HepG2 (cell line): ENCODE measurements around the gene SMIM36. TPM values are rescaled to one million over a fixed set of nuclear protein-coding genes. Genes with fewer than 3 reads are reported as not detected.
"Not testable (repeated sequence)": the region's sequence is repeated elsewhere in the genome, so short reads cannot be mapped to it uniquely, and the experiment has no call there.

Source experiments
- ATAC-seq: fragments of 200-7000 bp; cut with Tn5 transposase; 3 replicates; pipeline ENCODE4 v1.9.1; 2020; ENCODE audit warnings: mild to moderate bottlenecking, moderate library complexity
- BruUV-seq: library from RNA; stranded (reverse); fragments of 400-500 nt; replicated peaks from 2 replicates; lab custom pipeline; 2021; lab: Mats Ljungman, UMichigan
- CTCF ChIA-PET: fragments of 300-600 bp; formaldehyde crosslinking; extraction: SDS; loops from one replicate; lab custom pipeline; 2021; ENCODE audit warnings: low total read pairs, inconsistent platforms, low intra/inter-chr PET ratio; lab: Yijun Ruan, JAX
- POLR2A ChIA-PET: fragments of 350-600 bp; sonication (Branson Sonifier 250); formaldehyde crosslinking; loops from one replicate; lab custom pipeline; 2020; ENCODE audit warnings: antibody characterized with exemption, inconsistent platforms; lab: Yijun Ruan, JAX
- DNase-seq: peaks from one replicate; pipeline ENCODE4 v3.0.0-alpha.2; 2015; ENCODE audit warnings: low spot score
- FAIRE-seq: peaks from 3 replicates; lab custom pipeline; 2011; peaks lifted over from hg19 to GRCh38; lab: Jason Lieb, UNC
- H2AFZ ChIP-seq: one replicate; pipeline ENCODE4 v1.6.1; 2011; ENCODE audit warnings: low read length, inconsistent platforms
- H3K27ac ChIP-seq: fragments of 300-600 bp; 3 replicates; pipeline ENCODE4 v1.8.0; 2011; ENCODE audit warnings: mixed run types, mild to moderate bottlenecking, mixed read lengths, low read length, inconsistent platforms; ENCODE audit not compliant: insufficient read depth; ENCODE audit errors: extremely low read length
- H3K27me3 ChIP-seq, 2 experiments: fragments of 200-600 bp in 1 of 2; 2 replicates in 1 of 2; 3 replicates in 1 of 2; pipeline versions ENCODE4 v1.6.0 to v1.8.0; 2011; ENCODE audit warnings: low read length in 2 of 2, mild to moderate bottlenecking in 2 of 2, moderate library complexity in 2 of 2, inconsistent platforms in 1 of 2; ENCODE audit not compliant: insufficient read depth in 2 of 2, control insufficient read depth in 1 of 2
- H3K36me3 ChIP-seq, 2 experiments: fragments of 200-600 bp in 1 of 2; replicated peaks in 1 of 2; 2 replicates in 1 of 2; 3 replicates in 1 of 2; pipeline versions ENCODE4 v1.5.1 to v1.8.0; 2011; ENCODE audit warnings: low read length in 2 of 2, inconsistent platforms in 1 of 2; ENCODE audit not compliant: insufficient read depth in 2 of 2, control insufficient read depth in 1 of 2
- H3K4me1 ChIP-seq: 2 replicates; pipeline ENCODE4 v1.5.1; 2012; ENCODE audit warnings: low read length, inconsistent platforms; ENCODE audit not compliant: insufficient read depth
- H3K4me2 ChIP-seq: 2 replicates; pipeline ENCODE4 v1.6.0; 2011; ENCODE audit warnings: low read depth, low read length, inconsistent platforms
- H3K4me3 ChIP-seq, 3 experiments: fragments of 200-600 bp in 1 of 3; sonication (generic), shearing (Covaris generic) in 1 of 3; replicated peaks in 1 of 3; 2 replicates each; pipeline ENCODE4 v1.5.1; 2011 to 2016; ENCODE audit warnings: low read length in 3 of 3, inconsistent platforms in 2 of 3, low read depth in 2 of 3, mild to moderate bottlenecking in 2 of 3, control low read depth in 1 of 3, mixed read lengths in 1 of 3; ENCODE audit not compliant: insufficient read depth in 1 of 3
- H3K79me2 ChIP-seq: one replicate; pipeline ENCODE4 v1.6.1; 2011; ENCODE audit warnings: low read length, inconsistent platforms; ENCODE audit not compliant: insufficient read depth
- H3K9ac ChIP-seq: 2 replicates; pipeline ENCODE4 v1.6.0; 2011; ENCODE audit warnings: mild to moderate bottlenecking, low read depth, low read length, inconsistent platforms; ENCODE audit not compliant: insufficient read depth
- H3K9me3 ChIP-seq: 2 replicates; pipeline ENCODE4 v1.5.1; 2012; ENCODE audit warnings: mild to moderate bottlenecking, low read length
- H4K20me1 ChIP-seq: 2 replicates; pipeline ENCODE4 v1.6.0; 2011; ENCODE audit warnings: inconsistent platforms, mild to moderate bottlenecking, low read length, moderate library complexity; ENCODE audit not compliant: insufficient read depth
- FOXA3 ChIP-seq: IDR thresholded peaks from 2 replicates; pipeline ENCODE4 v1.6.1; 2016; ENCODE audit warnings: missing genetic modification reagents, missing compliant biosample characterization
- HDAC1 ChIP-seq: sonication (generic); formaldehyde crosslinking; IDR thresholded peaks from 2 replicates; pipeline ENCODE4 v1.5.1; 2020; ENCODE audit warnings: mild to moderate bottlenecking, missing genetic modification reagents
- NCOA2 ChIP-seq: sonication (generic); formaldehyde crosslinking; IDR thresholded peaks from 2 replicates; pipeline ENCODE4 v1.8.0; 2022; ENCODE audit warnings: inconsistent platforms
- PRDM4 ChIP-seq: sonication (generic); formaldehyde crosslinking; IDR thresholded peaks from 2 replicates; pipeline ENCODE4 v1.9.0; 2021; ENCODE audit warnings: missing genetic modification reagents, borderline replicate concordance
- PRPF4 ChIP-seq: fragments of 200-400 bp; formaldehyde crosslinking; IDR thresholded peaks from 2 replicates; pipeline ENCODE4 v1.6.1; 2016; ENCODE audit warnings: low read length, low read depth; ENCODE audit not compliant: poor library complexity, severe bottlenecking
- RAD21 ChIP-seq: fragments of 450-650 bp; formaldehyde crosslinking; IDR thresholded peaks from 2 replicates; pipeline ENCODE4 v1.5.0; 2020; ENCODE audit warnings: mild to moderate bottlenecking
- ZFP36L1 ChIP-seq: sonication (generic); formaldehyde crosslinking; IDR thresholded peaks from 2 replicates; pipeline ENCODE4 v1.8.0; 2022; ENCODE audit warnings: mild to moderate bottlenecking, missing genetic modification reagents, moderate library complexity
- ZNF124 ChIP-seq: sonication (generic); formaldehyde crosslinking; IDR thresholded peaks from 2 replicates; pipeline ENCODE4 v1.4.0; 2020; ENCODE audit warnings: missing genetic modification reagents
- ZNF33B ChIP-seq: sonication (generic); formaldehyde crosslinking; IDR thresholded peaks from 2 replicates; pipeline ENCODE4 v1.5.1; 2020; ENCODE audit warnings: mild to moderate bottlenecking, missing genetic modification reagents
- ZNF484 ChIP-seq: sonication (generic); formaldehyde crosslinking; IDR thresholded peaks from 2 replicates; pipeline ENCODE4 v1.5.1; 2020; ENCODE audit warnings: mild to moderate bottlenecking, low read depth, missing genetic modification reagents, borderline replicate concordance
- ZNF552 ChIP-seq: sonication (generic); formaldehyde crosslinking; IDR thresholded peaks from 2 replicates; pipeline ENCODE4 v1.9.0; 2022; ENCODE audit warnings: missing genetic modification reagents, mild to moderate bottlenecking, borderline replicate concordance
- ZNF569 ChIP-seq: sonication (generic); formaldehyde crosslinking; IDR thresholded peaks from 2 replicates; pipeline ENCODE4 v1.5.0; 2020; ENCODE audit warnings: mild to moderate bottlenecking, missing genetic modification reagents, moderate library complexity, borderline replicate concordance
- ZNF788 ChIP-seq: sonication (generic); formaldehyde crosslinking; IDR thresholded peaks from 2 replicates; pipeline ENCODE4 v1.5.0; 2020; ENCODE audit warnings: mild to moderate bottlenecking, missing genetic modification reagents, borderline replicate concordance
- WGBS: methylation state at CpG from one replicate; pipeline ENCODE4 v1.1.6; 2017; ENCODE audit warnings: low lambda C conversion rate; 5-methylcytosine and 5-hydroxymethylcytosine counted together
- in situ Hi-C: cut with HindIII; loops from 2 replicates; pipeline ENCODE4 v1.10.0; 2017; ENCODE audit warnings: low pct_unique_long_range_greater_than_20kb; ENCODE audit not compliant: extremely low pct_ligation_motif_present
- intact Hi-C: fragments of 100-400 bp; cut with micrococcal nuclease; formaldehyde crosslinking; loops from one replicate; pipeline ENCODE4 v1.10.0; 2022; ENCODE audit not compliant: unreplicated experiment
- polyA plus RNA-seq, 8 experiments: library from polyadenylated mRNA; depleted of rRNA in 3 of 8; stranded (reverse) in 7 of 8; unstranded in 1 of 8; fragments of >200 nt; fragmentation: Illumina TruSeq in 4 of 8; extraction: Trizol in 4 of 8; gene quantifications; 2 replicates each; pipeline versions ENCODE4 v1.2.1 to v1.2.3, GENCODE V29; 2011 to 2016; ENCODE audit warnings: low read depth in 4 of 8, missing spikeins in 1 of 8, mixed read lengths in 1 of 8; ENCODE audit not compliant: insufficient read depth in 1 of 8
- total RNA-seq, 5 experiments: library from RNA; depleted of rRNA; stranded (reverse); fragments of >200 nt; fragmentation: Illumina TruSeq; extraction: Trizol; gene quantifications; 2 replicates each; pipeline ENCODE4 v1.2.3, GENCODE V29; 2016; ENCODE audit warnings: low read depth in 1 of 5
- TF ChIP-seq, protein P1 (sequence below): IDR thresholded peaks from 2 replicates; pipeline ENCODE4 v1.6.1; 2016; ENCODE audit warnings: missing compliant biosample characterization, missing genetic modification reagents, borderline replicate concordance
- TF ChIP-seq, protein P2 (sequence below): sonication (generic); formaldehyde crosslinking; IDR thresholded peaks from 2 replicates; pipeline ENCODE4 v1.4.0; 2020; ENCODE audit warnings: mild to moderate bottlenecking, low read depth, missing genetic modification reagents

The SMIM36 gene
- total and polyA plus RNA-seq, 2 of the 13 experiments (the other 11 are each of a cell fraction or from before 2014, with no cell fraction given), result not detected

DNA sequence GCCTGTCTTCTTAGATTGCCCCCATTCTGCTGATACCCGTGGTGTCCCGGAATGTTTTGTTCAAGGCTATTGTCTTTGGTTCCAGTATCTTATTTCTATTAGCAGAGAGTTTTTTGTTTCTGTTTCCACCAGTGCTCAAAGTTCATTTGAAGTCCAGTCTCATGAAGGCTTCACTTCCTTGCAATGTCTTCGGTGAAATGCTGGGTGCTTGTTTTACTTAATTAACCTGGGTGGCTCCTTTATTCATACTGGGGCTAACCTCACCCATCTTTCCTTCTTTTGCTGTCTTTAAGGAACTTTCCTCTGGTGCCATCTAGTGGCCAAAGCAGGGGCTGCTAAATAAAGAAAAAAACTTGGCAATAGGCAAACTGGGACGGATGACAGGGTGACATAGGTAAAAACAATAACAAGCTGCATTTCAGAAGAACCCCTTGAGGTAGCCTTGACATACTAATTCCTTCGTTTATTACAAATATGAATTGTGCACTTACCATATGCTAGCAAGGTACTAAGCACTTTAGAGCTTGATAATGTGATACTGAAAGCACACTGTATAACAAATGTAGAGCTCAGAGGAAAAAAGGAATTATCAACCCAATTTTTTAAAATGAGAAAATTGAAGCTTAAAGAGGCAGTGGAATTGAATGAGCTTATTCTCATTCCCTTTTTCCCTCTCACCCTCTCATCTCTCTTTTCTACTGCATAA lies 2.8 kb upstream of the SMIM36 start (continued):
- TF ChIP-seq, protein P1, sequence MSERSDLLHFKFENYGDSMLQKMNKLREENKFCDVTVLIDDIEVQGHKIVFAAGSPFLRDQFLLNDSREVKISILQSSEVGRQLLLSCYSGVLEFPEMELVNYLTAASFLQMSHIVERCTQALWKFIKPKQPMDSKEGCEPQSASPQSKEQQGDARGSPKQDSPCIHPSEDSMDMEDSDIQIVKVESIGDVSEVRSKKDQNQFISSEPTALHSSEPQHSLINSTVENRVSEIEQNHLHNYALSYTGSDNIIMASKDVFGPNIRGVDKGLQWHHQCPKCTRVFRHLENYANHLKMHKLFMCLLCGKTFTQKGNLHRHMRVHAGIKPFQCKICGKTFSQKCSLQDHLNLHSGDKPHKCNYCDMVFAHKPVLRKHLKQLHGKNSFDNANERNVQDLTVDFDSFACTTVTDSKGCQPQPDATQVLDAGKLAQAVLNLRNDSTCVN (CRISPR knock-in tag), result no peak
- TF ChIP-seq ZNF124 (CRISPR knock-in tag) (0 out of 2 replicates have a peak, but pooled peaks have one; percentile 8), ZNF552 (no peak), ZNF33B (CRISPR knock-in tag) (no peak), ZNF788 (no peak), ZNF484 (CRISPR knock-in tag) (no peak), PRPF4 (no peak), HDAC1 (0 out of 2 replicates have a peak, but pooled peaks have one; percentile 32), ZNF569 (CRISPR knock-in tag) (no peak), RAD21 (CRISPR knock-in tag) (peak; percentile 90), NCOA2 (CRISPR knock-in tag) (peak; percentile 41; the same call in 1 of the 2 replicates), FOXA3 (CRISPR knock-in tag) (0 out of 2 replicates have a peak, but pooled peaks have one; percentile 15), PRDM4 (CRISPR knock-in tag) (no peak), ZFP36L1 (peak; percentile 65; the same call in 1 of the 2 replicates)
- TF ChIP-seq, protein P2, sequence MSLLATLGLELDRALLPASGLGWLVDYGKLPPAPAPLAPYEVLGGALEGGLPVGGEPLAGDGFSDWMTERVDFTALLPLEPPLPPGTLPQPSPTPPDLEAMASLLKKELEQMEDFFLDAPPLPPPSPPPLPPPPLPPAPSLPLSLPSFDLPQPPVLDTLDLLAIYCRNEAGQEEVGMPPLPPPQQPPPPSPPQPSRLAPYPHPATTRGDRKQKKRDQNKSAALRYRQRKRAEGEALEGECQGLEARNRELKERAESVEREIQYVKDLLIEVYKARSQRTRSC (CRISPR knock-in tag), result no peak
- TF ChIP-seq, all 625 proteins: peak for 69

DNA sequence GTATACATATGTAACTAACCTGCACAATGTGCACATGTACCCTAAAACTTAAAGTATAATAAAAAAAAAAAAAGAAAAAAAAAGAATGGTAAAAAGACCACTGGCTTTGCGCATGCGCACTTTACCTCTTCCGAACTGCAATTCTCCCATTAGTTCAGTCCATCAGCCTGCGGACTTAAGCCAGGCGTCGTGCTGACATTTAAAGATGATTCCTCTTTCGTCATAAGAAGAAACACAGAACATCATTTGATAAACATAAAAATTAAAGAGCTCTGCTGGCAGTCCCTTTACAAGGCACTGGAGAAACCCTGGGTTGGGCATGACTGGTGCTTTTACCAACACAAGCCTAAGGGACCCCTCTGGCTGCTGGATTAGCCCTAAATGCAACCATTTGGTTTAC lies 3.6 kb downstream of the SMIM36 start:
- ATAC-seq, H3K36me3 ChIP-seq, DNase-seq, H4K20me1 ChIP-seq, intact Hi-C loops, H3K9me3 ChIP-seq, H3K27me3 ChIP-seq, H2AFZ ChIP-seq, H3K27ac ChIP-seq, H3K79me2 ChIP-seq, in situ Hi-C loops, BruUV-seq, H3K4me3 ChIP-seq, H3K4me1 ChIP-seq, CTCF ChIA-PET, POLR2A ChIA-PET, H3K9ac ChIP-seq, FAIRE-seq, H3K4me2 ChIP-seq: not testable (repeated sequence)
- WGBS, result 92% methylated on average over 7 of the region's 7 CpGs
